Measurements from ENCODE around the gene TRIP10. TPM values are rescaled to one million over a fixed set of nuclear protein-coding genes. Genes with fewer than 3 reads are reported as not detected.

The TRIP10 gene
- total and polyA plus RNA-seq, 2 of the 4 experiments (the other 2 are of a cell fraction): 39.1 to 47.0 TPM

DNA sequence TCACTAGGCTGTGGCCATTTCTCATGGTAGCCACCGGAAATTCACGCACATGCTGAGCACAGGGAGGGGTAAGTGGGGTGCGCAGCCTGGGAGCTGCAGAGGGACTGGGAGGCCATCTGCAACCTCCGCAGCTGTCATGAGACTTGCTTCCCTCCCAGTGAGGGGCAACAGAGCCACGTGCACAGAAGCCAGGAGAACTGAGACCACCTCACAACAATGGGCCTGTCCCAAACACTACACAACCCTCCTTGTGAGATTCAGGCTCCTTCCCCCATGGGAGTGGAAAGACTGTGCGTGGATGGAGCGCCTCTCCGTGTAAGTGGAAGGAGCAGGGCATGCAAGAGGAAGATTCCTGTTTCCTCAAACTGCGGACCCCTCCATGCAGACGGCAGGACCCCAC lies 27.9 kb upstream of the TRIP10 start:
- dilution Hi-C loops (cut with HindIII; ENCODE audit: low sequenced_read_pairs, unreplicated experiment): no loop called here
- Histone ChIP-seq H3K18ac (ENCODE audit: low read depth, low read length) (no peak overlapping the region), H3K4me1 (ENCODE audit: control insufficient read depth, insufficient read depth, low read length) (no peaks in the 10 kb centered on the region), H2AK5ac (ENCODE audit: low read depth, low read length) (no peak overlapping the region), H3K23ac (ENCODE audit: low read depth, low read length) (no peak overlapping the region), H2BK5ac (ENCODE audit: low read depth, low read length, poor library complexity, severe bottlenecking) (no peak overlapping the region), H4K5ac (ENCODE audit: low read depth, low read length) (no peak overlapping the region), H3K9me1 (ENCODE audit: insufficient read depth, low read length) (no peaks in the 10 kb centered on the region), H4K91ac (ENCODE audit: insufficient read depth, low read depth, low read length) (no peak overlapping the region), H3K27me3 (ENCODE audit: control insufficient read depth, insufficient read depth, low read length) (peaks cover 2% of the 10 kb centered on the region; the same call in 1 of the 2 replicates), H3K56ac (ENCODE audit: extremely low read depth, insufficient read depth, low read length) (no peak overlapping the region), H3K36me3 (ENCODE audit: control insufficient read depth, insufficient read depth, low read length) (no peaks in the 10 kb centered on the region), H2BK20ac (ENCODE audit: low read depth, low read length) (no peak overlapping the region), H2BK120ac (ENCODE audit: low read depth, low read length) (no peak overlapping the region), H2AFZ (replicated peaks; ENCODE audit: low read length, poor library complexity) (no peak overlapping the region), H2AK9ac (replicated peaks; ENCODE audit: low read depth, low read length, poor library complexity) (no peak overlapping the region), H4K8ac (ENCODE audit: low read depth in 2 of 2, low read length in 2 of 2) (no peak overlapping the region), H3K4me2 (ENCODE audit: low read depth, low read length) (no peak overlapping the region), H3K27ac (ENCODE audit: insufficient read depth, low read length) (no peak overlapping the region), H3K79me1 (ENCODE audit: low read depth in 1 of 2, low read length in 2 of 2) (no peaks in the 10 kb centered on the region), H4K20me1 (ENCODE audit: insufficient read depth, low read length) (no peaks in the 10 kb centered on the region), H3K9ac (ENCODE audit: low read depth, low read length) (no peak overlapping the region), H3K14ac (replicated peaks; ENCODE audit: low read depth, low read length) (no peak overlapping the region), H3K9me3 (ENCODE audit: control insufficient read depth, insufficient read depth, low read length) (no peaks in the 10 kb centered on the region; the same call in 1 of the 2 replicates), H2BK15ac (ENCODE audit: low read depth, low read length) (no peak overlapping the region), H3K4me3 (ENCODE audit: insufficient read depth, low read depth, low read length) (no peak overlapping the region), H3K4ac (ENCODE audit: low read depth, low read length) (no peak overlapping the region)
- no CpG with 5 or more reads among the region's 10 CpGs for WGBS, 2 experiments (ENCODE audit: extremely low coverage in 2 of 2, insufficient read length in 1 of 2)
- no peak for TF ChIP-seq MAFK (IDR thresholded peaks at IDR 0.05; ENCODE audit: low read depth, low read length)
- no peak for TF ChIP-seq CEBPB (IDR thresholded peaks at IDR 0.05; ENCODE audit: low read depth, low read length)
- no peak for TF ChIP-seq RFX5 (IDR thresholded peaks at IDR 0.05; ENCODE audit: low read depth, low read length)
- no peak for TF ChIP-seq CHD1 (IDR thresholded peaks at IDR 0.05; ENCODE audit: low read depth, low read length)
- no peak for TF ChIP-seq RAD21 (IDR thresholded peaks at IDR 0.05; ENCODE audit: low read length)
- TF ChIP-seq NFE2L2 (IDR thresholded peaks at IDR 0.05; ENCODE audit: low read depth, low read length): no peak
- TF ChIP-seq POLR2A (IDR thresholded peaks at IDR 0.05; ENCODE audit: low read depth, low read length): no peak
- TF ChIP-seq USF2 (IDR thresholded peaks at IDR 0.05; ENCODE audit: low read depth, low read length): no peak
- TF ChIP-seq, protein P1, sequence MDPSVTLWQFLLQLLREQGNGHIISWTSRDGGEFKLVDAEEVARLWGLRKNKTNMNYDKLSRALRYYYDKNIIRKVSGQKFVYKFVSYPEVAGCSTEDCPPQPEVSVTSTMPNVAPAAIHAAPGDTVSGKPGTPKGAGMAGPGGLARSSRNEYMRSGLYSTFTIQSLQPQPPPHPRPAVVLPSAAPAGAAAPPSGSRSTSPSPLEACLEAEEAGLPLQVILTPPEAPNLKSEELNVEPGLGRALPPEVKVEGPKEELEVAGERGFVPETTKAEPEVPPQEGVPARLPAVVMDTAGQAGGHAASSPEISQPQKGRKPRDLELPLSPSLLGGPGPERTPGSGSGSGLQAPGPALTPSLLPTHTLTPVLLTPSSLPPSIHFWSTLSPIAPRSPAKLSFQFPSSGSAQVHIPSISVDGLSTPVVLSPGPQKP (IDR thresholded peaks at IDR 0.05; ENCODE audit: borderline replicate concordance, low read depth, low read length): no peak
- TF ChIP-seq MXI1 (IDR thresholded peaks at IDR 0.05; ENCODE audit: borderline replicate concordance, low read depth, low read length): no peak
- no peak for TF ChIP-seq BHLHE40 (IDR thresholded peaks at IDR 0.05; ENCODE audit: low read depth, low read length)
- POLR2A ChIA-PET (ENCODE audit: unreplicated experiment): no interaction called here
- no TSS peak for BruUV-seq (replicated peaks)
- intact Hi-C loops (cut with micrococcal nuclease): no loop called here
- DNase-seq (no peak), ATAC-seq (ENCODE audit: low read depth) (no peak)
- in situ Hi-C loops (cut with MboI; ENCODE audit: low sequenced_read_pairs): no loop called here
- CTCF ChIA-PET: no interaction called here
